GM12878 (cell line): Measurements from ENCODE around the gene FBXL7. TPM values are rescaled to one million over a fixed set of nuclear protein-coding genes. Genes with fewer than 3 reads are reported as not detected.

Experiments
- ATAC-seq: fragments of 200-7000 bp; cut with Tn5 transposase; 3 replicates; pipeline ENCODE4 v1.9.1; 2020; ENCODE audit warnings: mild to moderate bottlenecking, moderate library complexity
- BruUV-seq: library from RNA; stranded (reverse); fragments of 400-500 nt; replicated peaks from 2 replicates; lab custom pipeline; 2021; lab: Mats Ljungman, UMichigan
- CTCF ChIA-PET: fragments of 300-600 bp; sonication (Branson Sonifier 250); formaldehyde crosslinking; extraction: SDS; loops from one replicate; lab custom pipeline; 2021; ENCODE audit warnings: inconsistent platforms; lab: Yijun Ruan, JAX
- POLR2A ChIA-PET: fragments of 350-600 bp; formaldehyde crosslinking; extraction: SDS; loops from one replicate; lab custom pipeline; 2021; ENCODE audit warnings: inconsistent platforms; lab: Charles Lee
- RAD21 ChIA-PET: fragments of 300-600 bp; sonication (Branson Sonifier 250); formaldehyde crosslinking; loops from one replicate; lab custom pipeline; 2023; ENCODE audit warnings: antibody characterized with exemption; ENCODE audit not compliant: unreplicated experiment; lab: Charles Lee
- SMC1A ChIA-PET: fragments of 300-600 bp; sonication (Branson Sonifier 250); formaldehyde crosslinking; loops from one replicate; lab custom pipeline; 2023; ENCODE audit not compliant: unreplicated experiment, uncharacterized antibody; lab: Charles Lee
- DNase-seq: peaks from one replicate; pipeline ENCODE4 v3.0.0-alpha.2; 2011; ENCODE audit warnings: low read depth, low spot score
- FAIRE-seq: peaks from 3 replicates; lab custom pipeline; 2011; peaks lifted over from hg19 to GRCh38; lab: Jason Lieb, UNC
- H2AFZ ChIP-seq: 2 replicates; pipeline ENCODE4 v1.6.0; 2011; ENCODE audit warnings: low read depth, low read length, control low read depth; ENCODE audit not compliant: control insufficient read depth
- H3K27ac ChIP-seq: 2 replicates; pipeline ENCODE4 v1.5.1; 2011; ENCODE audit warnings: control low read depth; ENCODE audit not compliant: control insufficient read depth, insufficient read depth
- H3K27me3 ChIP-seq, 2 experiments: replicated peaks in 1 of 2; 2 replicates each; pipeline versions ENCODE4 v1.6.0 to v1.6.1; 2011; ENCODE audit warnings: low read length in 1 of 2; ENCODE audit not compliant: control insufficient read depth in 2 of 2, insufficient read depth in 2 of 2
- H3K36me3 ChIP-seq, 2 experiments: 2 replicates each; pipeline ENCODE4 v1.5.1; 2011; ENCODE audit warnings: low read length in 1 of 2; ENCODE audit not compliant: control insufficient read depth in 2 of 2, insufficient read depth in 2 of 2
- H3K4me1 ChIP-seq: 2 replicates; pipeline ENCODE4 v1.6.1; 2011; ENCODE audit warnings: mild to moderate bottlenecking, low read length, moderate library complexity, mixed read lengths; ENCODE audit not compliant: control insufficient read depth, insufficient read depth
- H3K4me2 ChIP-seq: 2 replicates; pipeline ENCODE4 v1.6.0; 2011; ENCODE audit warnings: control low read depth; ENCODE audit not compliant: control insufficient read depth, insufficient read depth
- H3K4me3 ChIP-seq: fragments of 200-600 bp; sonication (generic); 2 replicates; pipeline ENCODE4 v1.5.1; 2016
- H3K79me2 ChIP-seq: 2 replicates; pipeline ENCODE4 v1.6.0; 2011; ENCODE audit warnings: low read length; ENCODE audit not compliant: control insufficient read depth, insufficient read depth
- H3K9ac ChIP-seq: 2 replicates; pipeline ENCODE4 v1.8.0; 2011; ENCODE audit warnings: low read length, control low read depth, mixed read lengths; ENCODE audit not compliant: control insufficient read depth, insufficient read depth
- H3K9me3 ChIP-seq: replicated peaks from 3 replicates; pipeline ENCODE4 v1.5.1; 2011; ENCODE audit warnings: mild to moderate bottlenecking, low read length; ENCODE audit not compliant: control insufficient read depth, insufficient read depth
- H4K20me1 ChIP-seq: 2 replicates; pipeline ENCODE4 v1.6.0; 2011; ENCODE audit not compliant: control insufficient read depth, insufficient read depth
- FOXK2 ChIP-seq: fragments of 450-650 bp; IDR thresholded peaks from 2 replicates; pipeline ENCODE4 v1.6.1; 2017; ENCODE audit warnings: mild to moderate bottlenecking, moderate library complexity
- NFYA ChIP-seq: IDR thresholded peaks from 2 replicates; pipeline ENCODE4 v1.6.1; 2011; ENCODE audit warnings: low read depth, mild to moderate bottlenecking, low read length, improper control_type of control experiment, borderline replicate concordance
- NR2C2 ChIP-seq: IDR thresholded peaks from 2 replicates; pipeline ENCODE4 v1.6.1; 2011; ENCODE audit warnings: borderline replicate concordance, low read depth; ENCODE audit not compliant: control insufficient read depth, insufficient read length
- NRF1 ChIP-seq: conservative IDR thresholded peaks from 2 replicates; pipeline ENCODE4 v1.6.1; 2011; ENCODE audit warnings: mild to moderate bottlenecking, low read depth, low read length, improper control_type of control experiment
- POLR2A ChIP-seq: IDR thresholded peaks from 2 replicates; pipeline ENCODE4 v1.6.1; 2011; ENCODE audit warnings: low read depth, mild to moderate bottlenecking, low read length
- POLR2AphosphoS5 ChIP-seq: IDR thresholded peaks from 2 replicates; pipeline ENCODE4 v1.6.1; 2011; ENCODE audit warnings: mild to moderate bottlenecking, low read length, inconsistent platforms
- SMAD5 ChIP-seq: IDR thresholded peaks from 2 replicates; pipeline ENCODE4 v1.6.1; 2016; ENCODE audit warnings: antibody characterized with exemption, low read depth
- SMARCA5 ChIP-seq: fragments of 450-650 bp; IDR thresholded peaks from 2 replicates; pipeline ENCODE4 v1.6.1; 2017; ENCODE audit warnings: mild to moderate bottlenecking
- SRF ChIP-seq, 2 experiments: IDR thresholded peaks; 2 replicates each; pipeline ENCODE4 v1.6.1; 2011; ENCODE audit warnings: low read depth in 2 of 2, low read length in 2 of 2, mild to moderate bottlenecking in 1 of 2, moderate library complexity in 1 of 2
- TCF3 ChIP-seq: IDR thresholded peaks from 2 replicates; pipeline ENCODE4 v1.6.1; 2012; ENCODE audit warnings: low read depth, mild to moderate bottlenecking, low read length, borderline replicate concordance; ENCODE audit not compliant: insufficient read depth
- ZNF24 ChIP-seq: fragments of 450-650 bp; IDR thresholded peaks from 2 replicates; pipeline ENCODE4 v1.6.1; 2017; ENCODE audit warnings: antibody characterized with exemption, mild to moderate bottlenecking
- ZSCAN29 ChIP-seq: fragments of 450-650 bp; IDR thresholded peaks from 2 replicates; pipeline ENCODE4 v1.6.1; 2017; ENCODE audit warnings: mild to moderate bottlenecking, moderate library complexity
- WGBS: methylation state at CpG from one replicate; pipeline ENCODE4 v1.1.6; 2016; ENCODE audit warnings: low lambda C conversion rate; ENCODE audit not compliant: insufficient replicate concordance, insufficient coverage; ENCODE audit errors: missing lambda C conversion rate; 5-methylcytosine and 5-hydroxymethylcytosine counted together
- in situ Hi-C: fragments of 300-500 bp; cut with MboI; formaldehyde crosslinking; loops from 9 replicates; pipeline ENCODE4 v1.14.3; 2018; ENCODE audit warnings: mixed read lengths
- intact Hi-C: fragments of 100-400 bp; cut with micrococcal nuclease; formaldehyde crosslinking; loops from one replicate; pipeline ENCODE4 v1.14.2; 2022; ENCODE audit not compliant: unreplicated experiment
- polyA plus RNA-seq, 11 experiments: library from polyadenylated mRNA; depleted of rRNA in 4 of 11; unstranded in 6 of 11; stranded (reverse) in 5 of 11; fragments of >200 nt; fragmentation: Nextera tagmentation in 4 of 11; fragmentation: Illumina TruSeq in 1 of 11; extraction: Ambion mirVana in 4 of 11; extraction: Trizol in 1 of 11; gene quantifications; 1 replicate in 1 of 11; 2 replicates in 10 of 11; pipeline versions ENCODE4 v1.2.1 to v1.2.3, GENCODE V29; 2011 to 2016; ENCODE audit warnings: inconsistent platforms in 2 of 11, missing spikeins in 2 of 11, low read depth in 1 of 11
- total RNA-seq, 4 experiments: library from RNA; depleted of rRNA in 3 of 4; stranded (reverse); fragments of >200 nt in 3 of 4; fragmentation: Illumina TruSeq in 1 of 4; extraction: Trizol in 1 of 4; gene quantifications; 2 replicates each; pipeline versions ENCODE4 v1.2.1 to v1.2.3, GENCODE V29; 2013 to 2021
- TF ChIP-seq, protein P1 (sequence below), 3 experiments: IDR thresholded peaks in 2 of 3; conservative IDR thresholded peaks in 1 of 3; 2 replicates each; pipeline ENCODE4 v1.5.1; 2011; ENCODE audit warnings: low read depth in 3 of 3, low read length in 3 of 3, mild to moderate bottlenecking in 3 of 3, control low read depth in 2 of 3, moderate library complexity in 2 of 3, inconsistent platforms in 1 of 3, mixed read lengths in 1 of 3; ENCODE audit not compliant: control insufficient read depth in 2 of 3, insufficient read depth in 1 of 3; ENCODE audit errors: extremely low read depth in 1 of 3
- TF ChIP-seq, protein P2 (sequence below): fragments of 450-650 bp; conservative IDR thresholded peaks from 2 replicates; pipeline ENCODE4 v1.6.1; 2017; ENCODE audit warnings: mild to moderate bottlenecking, moderate library complexity
- TF ChIP-seq, protein P3 (sequence below): IDR thresholded peaks from 2 replicates; pipeline ENCODE4 v1.6.1; 2012; ENCODE audit warnings: low read depth, low read length, improper control_type of control experiment
- TF ChIP-seq, protein P4 (sequence below): IDR thresholded peaks from 2 replicates; pipeline ENCODE4 v1.6.1; 2011; ENCODE audit warnings: borderline replicate concordance, low read depth, mild to moderate bottlenecking, moderate library complexity, mixed read lengths, low read length; ENCODE audit not compliant: insufficient read depth; ENCODE audit errors: extremely low read length
- TF ChIP-seq, protein P5 (sequence below): IDR thresholded peaks from 2 replicates; pipeline ENCODE4 v1.6.1; 2012; ENCODE audit warnings: low read depth, low read length, improper control_type of control experiment

The FBXL7 gene
- total and polyA plus RNA-seq, 10 of the 15 experiments (the other 5 are each of a cell fraction or from before 2014, with no cell fraction given) = 0.03 to 0.44 (median 0.16) TPM

DNA sequence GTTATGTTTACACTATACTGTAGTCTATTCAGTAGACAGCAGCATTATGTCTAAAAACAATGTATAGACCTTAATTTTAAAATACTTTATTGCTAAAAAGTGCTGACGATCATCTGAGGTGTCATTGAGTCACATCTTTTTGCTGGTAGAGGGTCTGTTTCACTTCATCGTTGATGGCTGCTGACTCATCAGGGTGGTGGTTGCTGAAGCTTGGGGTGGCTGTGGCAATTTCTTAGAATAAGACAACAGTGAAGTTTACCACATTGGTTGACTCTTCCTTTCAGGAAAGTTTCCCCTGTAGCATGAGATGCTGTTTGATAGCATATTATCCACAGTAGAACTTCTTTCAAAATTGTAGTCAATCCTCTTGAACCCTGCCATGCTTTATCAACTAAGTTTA is 150.3 kb downstream of the FBXL7 start:
- no peak for ATAC-seq
- TF ChIP-seq, protein P1, sequence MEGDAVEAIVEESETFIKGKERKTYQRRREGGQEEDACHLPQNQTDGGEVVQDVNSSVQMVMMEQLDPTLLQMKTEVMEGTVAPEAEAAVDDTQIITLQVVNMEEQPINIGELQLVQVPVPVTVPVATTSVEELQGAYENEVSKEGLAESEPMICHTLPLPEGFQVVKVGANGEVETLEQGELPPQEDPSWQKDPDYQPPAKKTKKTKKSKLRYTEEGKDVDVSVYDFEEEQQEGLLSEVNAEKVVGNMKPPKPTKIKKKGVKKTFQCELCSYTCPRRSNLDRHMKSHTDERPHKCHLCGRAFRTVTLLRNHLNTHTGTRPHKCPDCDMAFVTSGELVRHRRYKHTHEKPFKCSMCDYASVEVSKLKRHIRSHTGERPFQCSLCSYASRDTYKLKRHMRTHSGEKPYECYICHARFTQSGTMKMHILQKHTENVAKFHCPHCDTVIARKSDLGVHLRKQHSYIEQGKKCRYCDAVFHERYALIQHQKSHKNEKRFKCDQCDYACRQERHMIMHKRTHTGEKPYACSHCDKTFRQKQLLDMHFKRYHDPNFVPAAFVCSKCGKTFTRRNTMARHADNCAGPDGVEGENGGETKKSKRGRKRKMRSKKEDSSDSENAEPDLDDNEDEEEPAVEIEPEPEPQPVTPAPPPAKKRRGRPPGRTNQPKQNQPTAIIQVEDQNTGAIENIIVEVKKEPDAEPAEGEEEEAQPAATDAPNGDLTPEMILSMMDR (IDR thresholded peaks at IDR 0.05 in 2 of 3, conservative IDR thresholded peaks at IDR 0.05 in 1 of 3; ENCODE audit: control insufficient read depth in 2 of 3, extremely low read depth in 1 of 3, insufficient read depth in 1 of 3, low read depth in 3 of 3, low read length in 3 of 3) = no peak
- TF ChIP-seq, protein P2, sequence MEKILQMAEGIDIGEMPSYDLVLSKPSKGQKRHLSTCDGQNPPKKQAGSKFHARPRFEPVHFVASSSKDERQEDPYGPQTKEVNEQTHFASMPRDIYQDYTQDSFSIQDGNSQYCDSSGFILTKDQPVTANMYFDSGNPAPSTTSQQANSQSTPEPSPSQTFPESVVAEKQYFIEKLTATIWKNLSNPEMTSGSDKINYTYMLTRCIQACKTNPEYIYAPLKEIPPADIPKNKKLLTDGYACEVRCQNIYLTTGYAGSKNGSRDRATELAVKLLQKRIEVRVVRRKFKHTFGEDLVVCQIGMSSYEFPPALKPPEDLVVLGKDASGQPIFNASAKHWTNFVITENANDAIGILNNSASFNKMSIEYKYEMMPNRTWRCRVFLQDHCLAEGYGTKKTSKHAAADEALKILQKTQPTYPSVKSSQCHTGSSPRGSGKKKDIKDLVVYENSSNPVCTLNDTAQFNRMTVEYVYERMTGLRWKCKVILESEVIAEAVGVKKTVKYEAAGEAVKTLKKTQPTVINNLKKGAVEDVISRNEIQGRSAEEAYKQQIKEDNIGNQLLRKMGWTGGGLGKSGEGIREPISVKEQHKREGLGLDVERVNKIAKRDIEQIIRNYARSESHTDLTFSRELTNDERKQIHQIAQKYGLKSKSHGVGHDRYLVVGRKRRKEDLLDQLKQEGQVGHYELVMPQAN = no peak
- no peak for TF ChIP-seq ZSCAN29
- TF ChIP-seq POLR2A = no peak
- no peak for TF ChIP-seq SRF (IDR thresholded peaks at IDR 0.05; ENCODE audit: low read depth in 2 of 2, low read length in 2 of 2)
- no peak for TF ChIP-seq NFYA
- no peak for TF ChIP-seq FOXK2
- TF ChIP-seq SMAD5 = no peak
- TF ChIP-seq, protein P3, sequence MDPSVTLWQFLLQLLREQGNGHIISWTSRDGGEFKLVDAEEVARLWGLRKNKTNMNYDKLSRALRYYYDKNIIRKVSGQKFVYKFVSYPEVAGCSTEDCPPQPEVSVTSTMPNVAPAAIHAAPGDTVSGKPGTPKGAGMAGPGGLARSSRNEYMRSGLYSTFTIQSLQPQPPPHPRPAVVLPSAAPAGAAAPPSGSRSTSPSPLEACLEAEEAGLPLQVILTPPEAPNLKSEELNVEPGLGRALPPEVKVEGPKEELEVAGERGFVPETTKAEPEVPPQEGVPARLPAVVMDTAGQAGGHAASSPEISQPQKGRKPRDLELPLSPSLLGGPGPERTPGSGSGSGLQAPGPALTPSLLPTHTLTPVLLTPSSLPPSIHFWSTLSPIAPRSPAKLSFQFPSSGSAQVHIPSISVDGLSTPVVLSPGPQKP = no peak
- no peak for TF ChIP-seq NRF1
- TF ChIP-seq NR2C2 = no peak
- no peak for TF ChIP-seq POLR2AphosphoS5
- TF ChIP-seq, protein P4, sequence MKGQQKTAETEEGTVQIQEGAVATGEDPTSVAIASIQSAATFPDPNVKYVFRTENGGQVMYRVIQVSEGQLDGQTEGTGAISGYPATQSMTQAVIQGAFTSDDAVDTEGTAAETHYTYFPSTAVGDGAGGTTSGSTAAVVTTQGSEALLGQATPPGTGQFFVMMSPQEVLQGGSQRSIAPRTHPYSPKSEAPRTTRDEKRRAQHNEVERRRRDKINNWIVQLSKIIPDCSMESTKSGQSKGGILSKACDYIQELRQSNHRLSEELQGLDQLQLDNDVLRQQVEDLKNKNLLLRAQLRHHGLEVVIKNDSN = no peak
- TF ChIP-seq TCF3 = no peak
- TF ChIP-seq SMARCA5 = no peak
- no peak for TF ChIP-seq ZNF24
- TF ChIP-seq, protein P5, sequence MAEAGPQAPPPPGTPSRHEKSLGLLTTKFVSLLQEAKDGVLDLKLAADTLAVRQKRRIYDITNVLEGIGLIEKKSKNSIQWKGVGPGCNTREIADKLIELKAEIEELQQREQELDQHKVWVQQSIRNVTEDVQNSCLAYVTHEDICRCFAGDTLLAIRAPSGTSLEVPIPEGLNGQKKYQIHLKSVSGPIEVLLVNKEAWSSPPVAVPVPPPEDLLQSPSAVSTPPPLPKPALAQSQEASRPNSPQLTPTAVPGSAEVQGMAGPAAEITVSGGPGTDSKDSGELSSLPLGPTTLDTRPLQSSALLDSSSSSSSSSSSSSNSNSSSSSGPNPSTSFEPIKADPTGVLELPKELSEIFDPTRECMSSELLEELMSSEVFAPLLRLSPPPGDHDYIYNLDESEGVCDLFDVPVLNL = no peak

More for the DNA sequence above, 150.3 kb downstream of the FBXL7 start:
- no peaks in the 10 kb centered on the region for H3K79me2 ChIP-seq
- no peaks in the 10 kb centered on the region for H3K36me3 ChIP-seq
- ChIA-PET SMC1A (no interaction called here), CTCF (no interaction called here), POLR2A (no interaction called here), RAD21 (interaction anchor here (0.7 kb wide), 1 partner anchor 450 kb away, joined by 3 read pairs; no protein-coding TSS in a partner anchor)
- H3K27me3 ChIP-seq = no peaks in the 10 kb centered on the region
- no peak overlapping the region for H3K4me3 ChIP-seq
- no peak overlapping the region for H3K9ac ChIP-seq
- WGBS = 18% methylated on average over 2 of the region's 2 CpGs
- in situ Hi-C loops (no loop called here), intact Hi-C loops (no loop called here)
- no peaks in the 10 kb centered on the region for H3K4me1 ChIP-seq
- no peaks in the 10 kb centered on the region for H3K9me3 ChIP-seq
- no peak overlapping the region for H2AFZ ChIP-seq
- no peak for FAIRE-seq
- BruUV-seq = no TSS peak
- H4K20me1 ChIP-seq = no peaks in the 10 kb centered on the region
- no peak overlapping the region for H3K27ac ChIP-seq
- H3K4me2 ChIP-seq = no peak overlapping the region
- no peak for DNase-seq
